Activated naive CD4-positive, alpha-beta T cell treated with anti-CD3 and anti-CD28 coated beads for 36 hours (primary cell): ENCODE results near the gene CCDC91. TPM values are rescaled to one million over a fixed set of nuclear protein-coding genes. Genes with fewer than 3 reads are reported as not detected.
"Not testable (repeated sequence)": the region's sequence is repeated elsewhere in the genome, so short reads cannot be mapped to it uniquely, and the experiment has no call there.

Source experiments
- CTCF ChIA-PET: fragments of 350-600 bp; sonication (Branson Sonifier 250); formaldehyde crosslinking; loops from one replicate; lab custom pipeline; 2021; ENCODE audit warnings: antibody characterized with exemption; lab: Charles Lee
- DNase-seq: peaks from one replicate; pipeline ENCODE4 v3.0.0-alpha.2; 2020
- H3K27ac Mint-ChIP-seq: one replicate; pipeline ENCODE4 v1.8.0; 2021; ENCODE audit warnings: mild to moderate bottlenecking, mixed read lengths
- H3K27me3 Mint-ChIP-seq: one replicate; pipeline ENCODE4 v1.8.0; 2021; ENCODE audit warnings: low read depth, mixed read lengths
- H3K36me3 Mint-ChIP-seq: one replicate; pipeline ENCODE4 v1.8.0; 2021; ENCODE audit warnings: low read depth, mixed read lengths
- H3K4me1 Mint-ChIP-seq: one replicate; pipeline ENCODE4 v1.8.0; 2021; ENCODE audit warnings: low read depth, mixed read lengths
- H3K4me3 Mint-ChIP-seq: one replicate; pipeline ENCODE4 v1.8.0; 2021; ENCODE audit warnings: mild to moderate bottlenecking, moderate library complexity, mixed read lengths
- H3K9me3 Mint-ChIP-seq: one replicate; pipeline ENCODE4 v1.8.0; 2021; ENCODE audit warnings: mixed read lengths
- intact Hi-C: fragments of 100-400 bp; cut with micrococcal nuclease; formaldehyde crosslinking; loops from one replicate; pipeline ENCODE4 v1.15.1; 2023
- total RNA-seq, 2 experiments: library from RNA; stranded (reverse); gene quantifications; one replicate each; pipeline ENCODE4 v1.2.3, GENCODE V29; 2021

Gene CCDC91
- total RNA-seq, 2 experiments from 2014 or later = 15.3 to 16.1 TPM

- Mint-ChIP-seq H3K4me1 (no peaks in the 10 kb centered on the region), H3K27ac (no peak overlapping the region)
- CTCF ChIA-PET = interaction anchor here (0.5 to 0.6 kb wide), 2 partner anchors 208 to 314 kb away, joined by 3 read pairs; no protein-coding TSS in a partner anchor
These were observed 266.9 kb downstream of the CCDC91 start for GRCh38 chr12:28456934-28457710.

GRCh38 chr12:28457785-28458184 is 267.5 kb downstream of the CCDC91 start:
- H3K36me3 Mint-ChIP-seq = peaks cover 35% of the 10 kb centered on the region
- no peak overlapping the region for H3K27ac Mint-ChIP-seq
- no peaks in the 10 kb centered on the region for H3K9me3 Mint-ChIP-seq
- H3K27me3 Mint-ChIP-seq = no peaks in the 10 kb centered on the region
- DNase-seq = no peak
- H3K4me1 Mint-ChIP-seq = no peaks in the 10 kb centered on the region
- CTCF ChIA-PET = interaction anchor here (0.5 to 0.6 kb wide), 2 partner anchors 74 to 314 kb away, joined by 3 read pairs; no protein-coding TSS in a partner anchor
- intact Hi-C loops = no loop called here
- H3K4me3 Mint-ChIP-seq = no peak overlapping the region

More at GRCh38 chr12:28456934-28457710, 266.9 kb downstream of the CCDC91 start:
- Mint-ChIP-seq H3K27me3 (no peaks in the 10 kb centered on the region), H3K36me3 (peaks cover 32% of the 10 kb centered on the region), H3K4me3 (no peak overlapping the region), H3K9me3 (no peaks in the 10 kb centered on the region)
- no peak for DNase-seq
- intact Hi-C loops = no loop called here

- Mint-ChIP-seq H3K36me3 (peaks cover 41% of the 10 kb centered on the region), H3K27me3 (no peaks in the 10 kb centered on the region)
- DNase-seq = no peak
These were observed 269.2 kb downstream of the CCDC91 start for GRCh38 chr12:28459481-28459880.

GRCh38 chr12:28460420-28461130 is 270.3 kb downstream of the CCDC91 start:
- Mint-ChIP-seq H3K27me3 (no peaks in the 10 kb centered on the region), H3K4me1 (no peaks in the 10 kb centered on the region), H3K27ac (no peak overlapping the region), H3K36me3 (peaks cover 42% of the 10 kb centered on the region), H3K4me3 (no peak overlapping the region), H3K9me3 (no peaks in the 10 kb centered on the region)
- intact Hi-C loops = no loop called here
- CTCF ChIA-PET = no interaction called here
- DNase-seq = no peak

More at GRCh38 chr12:28459481-28459880, 269.2 kb downstream of the CCDC91 start:
- H3K27ac Mint-ChIP-seq = no peak overlapping the region
- no peaks in the 10 kb centered on the region for H3K4me1 Mint-ChIP-seq
- intact Hi-C loops = no loop called here
- no peak overlapping the region for H3K4me3 Mint-ChIP-seq
- CTCF ChIA-PET = no interaction called here
- no peaks in the 10 kb centered on the region for H3K9me3 Mint-ChIP-seq

GRCh38 chr12:28463396-28463795 is 273.1 kb downstream of the CCDC91 start:
- intact Hi-C loops = no loop called here
- H3K27me3 Mint-ChIP-seq = no peaks in the 10 kb centered on the region
- H3K4me1 Mint-ChIP-seq = no peaks in the 10 kb centered on the region
- no peak overlapping the region for H3K27ac Mint-ChIP-seq
- peaks cover 47% of the 10 kb centered on the region for H3K36me3 Mint-ChIP-seq
- no peaks in the 10 kb centered on the region for H3K9me3 Mint-ChIP-seq
- CTCF ChIA-PET = no interaction called here
- H3K4me3 Mint-ChIP-seq = no peak overlapping the region
- no peak for DNase-seq

GRCh38 chr12:28471762-28472161 is 281.5 kb downstream of the CCDC91 start:
- H3K27me3 Mint-ChIP-seq, H3K9me3 Mint-ChIP-seq, H3K4me1 Mint-ChIP-seq, H3K27ac Mint-ChIP-seq, CTCF ChIA-PET, DNase-seq, H3K4me3 Mint-ChIP-seq, intact Hi-C loops: not testable (repeated sequence)
- peaks cover 44% of the 10 kb centered on the region for H3K36me3 Mint-ChIP-seq

GRCh38 chr12:28476206-28476605 is 285.9 kb downstream of the CCDC91 start:
- peaks cover 33% of the 10 kb centered on the region for H3K36me3 Mint-ChIP-seq
- DNase-seq, H3K27me3 Mint-ChIP-seq, H3K4me1 Mint-ChIP-seq, H3K4me3 Mint-ChIP-seq, CTCF ChIA-PET, H3K9me3 Mint-ChIP-seq, H3K27ac Mint-ChIP-seq, intact Hi-C loops: not testable (repeated sequence)

GRCh38 chr12:28479097-28479496 is 288.8 kb downstream of the CCDC91 start:
- H3K27ac Mint-ChIP-seq, H3K4me1 Mint-ChIP-seq, CTCF ChIA-PET, H3K9me3 Mint-ChIP-seq, intact Hi-C loops, H3K4me3 Mint-ChIP-seq, H3K27me3 Mint-ChIP-seq, DNase-seq: not testable (repeated sequence)
- peaks cover 23% of the 10 kb centered on the region for H3K36me3 Mint-ChIP-seq

GRCh38 chr12:28479683-28480082 is 289.4 kb downstream of the CCDC91 start:
- Mint-ChIP-seq H3K9me3 (peaks cover 6% of the 10 kb centered on the region), H3K27me3 (no peaks in the 10 kb centered on the region), H3K4me3 (no peak overlapping the region), H3K4me1 (no peaks in the 10 kb centered on the region), H3K27ac (no peak overlapping the region), H3K36me3 (peaks cover 21% of the 10 kb centered on the region)
- intact Hi-C loops = no loop called here
- CTCF ChIA-PET = no interaction called here
- DNase-seq = no peak

GRCh38 chr12:28484156-28484555 is 293.9 kb downstream of the CCDC91 start:
- Mint-ChIP-seq H3K9me3 (no peaks in the 10 kb centered on the region), H3K27ac (no peak overlapping the region), H3K27me3 (no peaks in the 10 kb centered on the region), H3K36me3 (peaks cover 10% of the 10 kb centered on the region), H3K4me1 (no peaks in the 10 kb centered on the region), H3K4me3 (no peak overlapping the region)
- DNase-seq = no peak
- intact Hi-C loops = no loop called here
- CTCF ChIA-PET = no interaction called here

- Mint-ChIP-seq H3K36me3 (peaks cover 10% of the 10 kb centered on the region), H3K27me3 (no peaks in the 10 kb centered on the region), H3K4me3 (no peak overlapping the region), H3K4me1 (peaks cover 6% of the 10 kb centered on the region), H3K9me3 (no peaks in the 10 kb centered on the region), H3K27ac (no peak overlapping the region)
- intact Hi-C loops = no loop called here
- no peak for DNase-seq
- CTCF ChIA-PET = no interaction called here
These were observed 296.3 kb downstream of the CCDC91 start for GRCh38 chr12:28486521-28486920.

- Mint-ChIP-seq H3K27me3 (no peaks in the 10 kb centered on the region), H3K4me3 (no peak overlapping the region), H3K27ac (no peak overlapping the region), H3K36me3 (peaks cover 4% of the 10 kb centered on the region), H3K9me3 (no peaks in the 10 kb centered on the region), H3K4me1 (peaks cover 6% of the 10 kb centered on the region)
- CTCF ChIA-PET = no interaction called here
- no peak for DNase-seq
- intact Hi-C loops = no loop called here
These were observed 299.0 kb downstream of the CCDC91 start for GRCh38 chr12:28489246-28489645.
